ENCODE measurements around the gene KLRF2.

The KLRF2 gene

GRCh38 chr12:9908350-9908749 is 27.1 kb downstream of the KLRF2 start:
- H3K4me3 Mint-ChIP-seq = no peak overlapping the region
- no peak overlapping the region for H3K27ac Mint-ChIP-seq
- H3K9me3 Mint-ChIP-seq = peaks cover 24% of the 10 kb centered on the region
- H3K36me3 Mint-ChIP-seq = peaks cover 5% of the 10 kb centered on the region
- H3K4me1 Mint-ChIP-seq = peaks cover 9% of the 10 kb centered on the region
- peaks cover 9% of the 10 kb centered on the region for H3K27me3 Mint-ChIP-seq
- no peak for ATAC-seq

DNA sequence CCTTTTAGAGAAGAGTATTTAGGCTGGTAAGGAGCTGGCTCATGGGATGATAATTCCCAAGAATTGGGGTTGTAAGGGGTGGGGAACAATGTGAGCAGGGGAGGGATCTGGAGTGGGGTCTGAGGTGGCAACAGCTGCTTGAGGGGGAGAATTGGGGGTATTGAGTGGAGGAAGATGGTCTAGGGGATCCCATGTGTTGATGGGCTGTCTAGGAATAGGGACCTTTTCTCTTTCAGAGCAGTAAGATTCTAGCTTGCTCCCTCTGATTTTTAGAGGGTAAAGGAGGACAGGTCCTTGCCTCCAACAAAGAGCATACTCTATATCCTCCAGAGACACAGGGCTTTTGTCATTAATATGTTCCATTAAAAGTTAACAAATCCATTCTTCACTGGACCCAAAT is 28.4 kb downstream of the KLRF2 start:
- no peak overlapping the region for H3K4me3 Mint-ChIP-seq
- ATAC-seq = no peak
- H3K27me3 Mint-ChIP-seq = peaks cover 20% of the 10 kb centered on the region
- H3K27ac Mint-ChIP-seq = no peak overlapping the region
- peaks cover 19% of the 10 kb centered on the region for H3K9me3 Mint-ChIP-seq
- peaks cover 9% of the 10 kb centered on the region for H3K4me1 Mint-ChIP-seq
- peaks cover 5% of the 10 kb centered on the region for H3K36me3 Mint-ChIP-seq

DNA sequence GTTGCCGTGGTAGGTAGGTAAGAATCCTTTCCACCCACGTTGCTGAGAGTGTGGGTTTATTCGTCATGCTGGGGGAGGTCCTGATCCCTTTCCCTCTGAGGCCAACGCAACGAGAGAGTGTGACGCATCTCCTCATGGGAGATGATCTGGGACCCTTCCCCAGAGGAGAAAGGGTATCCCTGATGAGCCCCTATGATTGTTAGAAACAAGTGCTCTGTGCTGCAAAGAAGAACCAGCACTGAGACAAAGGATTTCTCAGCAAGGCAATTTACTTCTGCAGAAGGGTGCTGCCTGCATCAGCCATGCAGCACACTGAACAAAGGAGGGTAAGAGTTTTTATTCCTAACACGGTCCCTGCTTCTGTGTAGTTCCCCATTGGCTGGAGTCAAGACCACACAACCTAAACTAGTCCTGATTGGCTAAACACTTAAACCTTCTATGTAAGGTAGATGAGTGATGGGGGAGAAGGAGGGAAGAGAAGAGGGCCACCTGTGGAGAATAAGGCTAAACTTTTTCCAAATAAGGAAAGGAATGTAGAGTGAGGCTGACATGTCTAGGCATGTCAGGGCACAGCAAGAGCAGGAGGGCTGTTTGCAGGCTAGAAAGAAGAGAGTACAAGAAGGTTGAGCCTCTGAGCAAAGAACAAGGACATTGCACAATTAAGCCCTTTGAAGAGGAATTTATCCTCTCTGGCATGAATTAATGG is 29.6 kb downstream of the KLRF2 start:
- Mint-ChIP-seq H3K27ac (no peak overlapping the region), H3K27me3 (peaks cover 22% of the 10 kb centered on the region), H3K36me3 (peaks cover 5% of the 10 kb centered on the region), H3K9me3 (peaks cover 19% of the 10 kb centered on the region), H3K4me3 (no peak overlapping the region), H3K4me1 (peaks cover 9% of the 10 kb centered on the region)
- no peak for ATAC-seq

- no peak overlapping the region for H3K27ac Mint-ChIP-seq
- no peak for ATAC-seq
- peaks cover 22% of the 10 kb centered on the region for H3K27me3 Mint-ChIP-seq
- no peak overlapping the region for H3K4me3 Mint-ChIP-seq
- H3K4me1 Mint-ChIP-seq = peaks cover 4% of the 10 kb centered on the region
- H3K9me3 Mint-ChIP-seq = peaks cover 19% of the 10 kb centered on the region
- peaks cover 5% of the 10 kb centered on the region for H3K36me3 Mint-ChIP-seq
Observed at GRCh38 chr12:9911708-9912107, 30.4 kb downstream of the KLRF2 start.

DNA sequence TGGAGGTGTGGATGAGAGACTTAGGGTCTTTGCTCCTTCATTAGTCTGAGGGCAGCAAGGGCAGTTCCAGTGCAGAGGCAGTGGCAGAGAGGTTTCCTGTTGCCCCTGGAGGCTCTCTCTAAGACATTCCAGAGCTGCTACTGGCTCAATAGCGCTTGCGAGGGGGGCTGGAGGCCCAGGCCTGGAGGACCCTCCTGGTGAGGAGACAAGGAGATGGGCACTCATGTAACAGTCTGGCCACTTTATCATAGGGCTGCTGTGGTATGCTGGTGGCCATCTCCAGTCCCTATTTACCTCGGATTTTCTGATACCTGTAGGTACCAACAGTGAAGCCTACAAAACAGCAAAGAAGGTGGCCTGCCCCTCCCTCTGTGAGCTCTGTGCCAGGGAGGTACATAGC is 38.2 kb downstream of the KLRF2 start:
- H3K4me1 Mint-ChIP-seq = no peaks in the 10 kb centered on the region
- H3K27ac Mint-ChIP-seq = no peak overlapping the region
- no peaks in the 10 kb centered on the region for H3K36me3 Mint-ChIP-seq
- H3K4me3 Mint-ChIP-seq = no peak overlapping the region
- H3K9me3 Mint-ChIP-seq = no peaks in the 10 kb centered on the region
- no peak for ATAC-seq
- H3K27me3 Mint-ChIP-seq = peaks cover 44% of the 10 kb centered on the region

DNA sequence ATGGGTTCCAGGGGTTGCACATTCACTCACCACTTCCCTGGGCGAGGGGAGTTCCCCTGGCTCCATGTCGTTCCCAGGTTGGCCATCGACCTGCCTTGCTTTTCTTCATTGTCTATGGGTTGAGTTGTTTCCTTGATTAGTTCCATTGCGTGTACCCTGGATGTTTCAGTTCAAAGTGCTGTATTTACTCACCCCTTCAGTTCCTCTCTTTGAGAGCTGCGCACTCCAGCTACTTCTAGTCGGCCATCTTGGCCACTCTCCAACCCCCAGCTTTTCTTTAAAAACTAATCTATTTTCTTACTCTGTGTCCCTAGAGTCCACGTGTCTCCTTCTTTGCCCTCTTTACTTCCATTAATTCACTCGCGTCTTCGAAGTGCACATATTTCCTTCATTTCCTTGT is 39.2 kb downstream of the KLRF2 start:
- H3K27me3 Mint-ChIP-seq = peaks cover 40% of the 10 kb centered on the region

DNA sequence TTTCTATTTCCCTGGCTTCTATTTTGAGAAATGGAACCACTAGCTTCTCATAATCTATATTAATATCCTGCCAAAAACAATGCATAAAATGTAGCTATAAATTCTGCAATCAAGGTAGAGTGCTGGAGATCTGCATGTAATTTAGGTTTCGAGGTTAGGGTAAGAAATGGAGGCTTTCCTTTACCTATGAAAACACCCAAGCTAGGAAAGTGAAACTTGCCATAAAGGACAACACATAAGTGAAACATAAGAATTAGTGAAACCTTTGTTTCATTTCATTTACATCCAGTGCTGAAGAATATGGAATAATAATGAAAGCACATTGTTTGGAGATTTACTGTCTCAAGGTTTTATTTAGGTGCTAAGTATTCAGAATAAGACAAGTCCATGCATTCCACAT is 41.1 kb downstream of the KLRF2 start:
- H3K4me1 Mint-ChIP-seq = peaks cover 6% of the 10 kb centered on the region
- H3K36me3 Mint-ChIP-seq = no peaks in the 10 kb centered on the region
- no peak overlapping the region for H3K27ac Mint-ChIP-seq
- H3K4me3 Mint-ChIP-seq = no peak overlapping the region
- no peak for ATAC-seq
- peaks cover 52% of the 10 kb centered on the region for H3K27me3 Mint-ChIP-seq
- H3K9me3 Mint-ChIP-seq = no peaks in the 10 kb centered on the region

More for the DNA sequence above, 39.2 kb downstream of the KLRF2 start:
- ATAC-seq = no peak
- Mint-ChIP-seq H3K27ac (no peak overlapping the region), H3K4me3 (no peak overlapping the region), H3K9me3 (no peaks in the 10 kb centered on the region), H3K36me3 (no peaks in the 10 kb centered on the region), H3K4me1 (peaks cover under 1% of the 10 kb centered on the region)

GRCh38 chr12:9925705-9926393 is 44.6 kb downstream of the KLRF2 start:
- Mint-ChIP-seq H3K27ac (no peak overlapping the region), H3K36me3 (no peaks in the 10 kb centered on the region), H3K4me1 (peaks cover 18% of the 10 kb centered on the region), H3K9me3 (no peaks in the 10 kb centered on the region), H3K4me3 (peak overlapping the region; percentile 54), H3K27me3 (peaks cover 44% of the 10 kb centered on the region)
- ATAC-seq = no peak

GRCh38 chr12:9926876-9927275 is 45.6 kb downstream of the KLRF2 start:
- Mint-ChIP-seq H3K4me3 (no peak overlapping the region), H3K27me3 (peaks cover 48% of the 10 kb centered on the region), H3K36me3 (no peaks in the 10 kb centered on the region), H3K4me1 (peaks cover 18% of the 10 kb centered on the region), H3K9me3 (no peaks in the 10 kb centered on the region), H3K27ac (no peak overlapping the region)
- no peak for ATAC-seq

- H3K9me3 Mint-ChIP-seq = no peaks in the 10 kb centered on the region
- H3K4me1 Mint-ChIP-seq = peaks cover 18% of the 10 kb centered on the region
- H3K36me3 Mint-ChIP-seq = no peaks in the 10 kb centered on the region
- no peak overlapping the region for H3K4me3 Mint-ChIP-seq
- H3K27me3 Mint-ChIP-seq = peaks cover 54% of the 10 kb centered on the region
- ATAC-seq = no peak
- H3K27ac Mint-ChIP-seq = no peak overlapping the region
Observed at GRCh38 chr12:9928607-9929006, 47.3 kb downstream of the KLRF2 start.

DNA sequence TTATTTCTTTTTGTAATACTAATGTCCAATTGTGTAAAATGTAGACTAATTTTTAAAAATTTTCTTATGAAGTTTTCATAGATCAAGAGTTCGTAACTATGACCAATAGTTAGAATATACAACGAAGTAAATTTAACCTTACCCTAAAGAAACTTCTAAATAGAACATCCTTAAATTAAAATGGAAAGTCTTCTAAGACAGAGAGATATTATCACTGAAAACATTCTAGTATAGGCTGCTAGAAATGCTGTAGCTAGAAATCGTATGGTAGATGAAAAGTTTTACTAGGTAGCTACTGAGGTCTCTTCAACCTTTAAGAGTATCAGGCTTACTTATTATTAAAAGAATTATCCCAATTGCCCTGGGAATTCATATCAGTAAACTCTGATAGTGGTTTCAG is 50.0 kb downstream of the KLRF2 start:
- H3K36me3 Mint-ChIP-seq = no peaks in the 10 kb centered on the region
- H3K27me3 Mint-ChIP-seq = peaks cover 51% of the 10 kb centered on the region
- H3K4me1 Mint-ChIP-seq = peaks cover 13% of the 10 kb centered on the region
- H3K9me3 Mint-ChIP-seq = no peaks in the 10 kb centered on the region
- H3K4me3 Mint-ChIP-seq = no peak overlapping the region
- no peak overlapping the region for H3K27ac Mint-ChIP-seq
- no peak for ATAC-seq

DNA sequence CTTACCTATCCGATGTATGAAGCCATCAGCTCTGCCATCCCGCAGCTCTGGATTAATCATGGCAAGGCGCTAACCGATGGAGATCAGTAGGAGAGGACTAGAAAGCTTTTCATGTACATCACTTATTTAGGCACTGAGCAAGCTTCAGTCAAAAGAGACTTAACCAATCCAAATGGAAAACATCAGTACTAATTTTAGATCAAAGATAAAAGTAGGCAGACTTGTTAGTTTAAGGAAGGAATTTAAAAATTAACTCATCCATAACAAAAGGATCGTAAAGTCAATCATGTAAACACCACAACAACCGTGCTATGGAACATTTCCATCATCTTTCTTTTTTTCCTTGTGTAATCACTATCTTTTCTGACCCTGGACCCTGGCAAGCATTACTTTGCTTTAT is 51.0 kb downstream of the KLRF2 start, which contains the start of gene CLEC2A:
Gene CLEC2A, minus strand, starts transcription at position 101 of the 400 bp plus-strand sequence. Its CDS starts 41 bp downstream, at position 60.
- no peaks in the 10 kb centered on the region for H3K36me3 Mint-ChIP-seq
- no peak within 1 kb of the TSS for H3K4me3 Mint-ChIP-seq
- H3K27ac Mint-ChIP-seq = no peak within 1 kb of the TSS
- no peak for ATAC-seq
- H3K27me3 Mint-ChIP-seq = peaks cover 43% of the 10 kb centered on the region
- peaks cover 13% of the 10 kb centered on the region for H3K4me1 Mint-ChIP-seq
- no peaks in the 10 kb centered on the region for H3K9me3 Mint-ChIP-seq

DNA sequence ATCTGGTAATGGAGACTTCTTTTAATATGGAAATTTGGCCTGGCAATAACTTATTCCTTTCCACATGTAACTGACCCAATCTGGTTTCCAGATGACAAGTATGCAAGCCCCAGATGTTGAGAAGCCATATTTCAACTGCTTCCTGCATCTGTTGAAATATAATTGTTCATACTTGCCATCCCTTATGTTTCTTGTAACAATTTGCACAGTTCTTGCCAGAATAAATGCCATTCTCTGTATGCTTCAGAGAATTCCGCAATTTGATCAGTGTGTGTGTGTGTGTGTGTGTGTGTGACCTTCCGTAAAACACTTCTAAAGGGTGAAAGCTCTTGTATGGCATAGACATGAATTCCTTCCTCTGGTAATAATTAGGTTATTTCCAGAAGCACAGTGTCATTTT is 52.7 kb downstream of the KLRF2 start:
- Mint-ChIP-seq H3K27ac (no peak overlapping the region), H3K4me3 (no peak overlapping the region), H3K4me1 (no peaks in the 10 kb centered on the region), H3K9me3 (no peaks in the 10 kb centered on the region), H3K27me3 (peaks cover 31% of the 10 kb centered on the region), H3K36me3 (no peaks in the 10 kb centered on the region)
- no peak for ATAC-seq

- Mint-ChIP-seq H3K4me1 (no peaks in the 10 kb centered on the region), H3K36me3 (no peaks in the 10 kb centered on the region), H3K27ac (no peak overlapping the region), H3K4me3 (no peak overlapping the region), H3K9me3 (no peaks in the 10 kb centered on the region), H3K27me3 (peaks cover 29% of the 10 kb centered on the region)
- ATAC-seq = no peak
Observed at GRCh38 chr12:9935026-9935425, 53.7 kb downstream of the KLRF2 start.

DNA sequence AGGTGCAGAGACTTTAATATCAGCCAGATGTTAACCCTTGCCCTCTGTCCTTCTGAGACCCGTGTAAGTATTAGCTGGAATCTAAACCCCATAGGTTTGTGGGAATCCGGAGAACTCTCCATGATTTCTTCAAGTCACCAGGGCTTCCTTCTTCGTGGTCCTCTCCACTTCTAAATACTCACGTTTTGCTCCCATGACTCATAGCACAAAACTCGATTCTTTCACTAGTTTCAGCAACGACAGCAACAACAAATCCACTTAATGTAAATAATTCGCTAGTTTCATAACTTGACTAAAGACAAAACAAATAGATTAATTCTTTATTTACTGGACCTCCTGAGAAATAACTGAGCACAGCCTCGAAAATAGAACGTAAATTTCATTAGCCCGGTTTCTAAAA is 55.3 kb downstream of the KLRF2 start:
- no peak overlapping the region for H3K4me3 Mint-ChIP-seq
- no peak for ATAC-seq
- H3K9me3 Mint-ChIP-seq = no peaks in the 10 kb centered on the region
- no peaks in the 10 kb centered on the region for H3K36me3 Mint-ChIP-seq
- H3K27ac Mint-ChIP-seq = no peak overlapping the region
- H3K27me3 Mint-ChIP-seq = peaks cover 27% of the 10 kb centered on the region
- peaks cover 4% of the 10 kb centered on the region for H3K4me1 Mint-ChIP-seq

GRCh38 chr12:9940375-9940774 is 59.1 kb downstream of the KLRF2 start:
- Mint-ChIP-seq H3K27me3 (peaks cover 10% of the 10 kb centered on the region), H3K4me3 (no peak overlapping the region), H3K36me3 (no peaks in the 10 kb centered on the region), H3K4me1 (peaks cover 11% of the 10 kb centered on the region), H3K27ac (no peak overlapping the region), H3K9me3 (no peaks in the 10 kb centered on the region)
- ATAC-seq = no peak

Data from stimulated activated memory B cell treated with anti-CD40 and anti-IgM and Interleukin-4, amounts not matched to agents 10 μg/mL and 1 μg/mL and 100 μg/mL, for 72 hours (primary cell).